ENCODE measurements around the gene C10orf95. TPM values are rescaled to one million over a fixed set of nuclear protein-coding genes. Genes with fewer than 3 reads are reported as not detected.
A peak's percentile ranks its signal among the peaks of the same experiment; 100 is the strongest.

C10orf95 gene
- total RNA-seq, 1 donor from 2014 or later: 5.7 TPM

- Histone ChIP-seq H3K36me3 (peaks cover 8% of the 10 kb centered on the region), H3K27me3 (ENCODE audit: low read depth) (peaks cover 45% of the 10 kb centered on the region), H3K4me3 (peak within 1 kb of the TSS; percentile 88), H3K9me3 (no peaks in the 10 kb centered on the region), H3K27ac (no peak within 1 kb of the TSS), H3K4me1 (peaks cover 35% of the 10 kb centered on the region)
- no peak for TF ChIP-seq CTCF (IDR thresholded peaks at IDR 0.05)
- ATAC-seq: no peak
- no peak for DNase-seq
- intact Hi-C loops (cut with DNase I): no loop called here
Observed at GRCh38 chr10:102418622-102419268, 32.6 kb downstream of the C10orf95 start, which contains the start of gene PSD. TSS of gene PSD (minus strand) at chr10:102418785. CDS start at chr10:102417038, 1,747 bp downstream.

DNA sequence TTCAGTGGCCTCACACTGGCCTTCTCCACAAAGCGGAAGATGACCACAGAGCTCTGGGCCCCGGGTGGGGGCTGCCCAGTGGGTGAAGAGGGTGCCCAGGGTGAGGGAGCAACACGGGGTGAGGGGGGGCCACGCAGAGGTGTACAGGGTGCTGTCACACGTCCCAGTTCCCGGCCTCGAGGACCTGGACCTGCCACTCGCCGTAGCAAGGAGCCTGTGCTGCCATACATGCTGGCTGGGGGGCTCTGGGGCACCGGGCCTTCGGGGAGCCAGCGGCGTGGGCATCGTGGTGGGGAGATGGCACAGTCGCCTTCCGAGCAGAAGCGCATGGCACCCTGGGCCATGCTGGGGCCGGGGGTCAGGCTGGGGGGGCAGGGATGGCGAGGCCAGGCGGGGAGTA lies 34.6 kb downstream of the C10orf95 start:
- Histone ChIP-seq H3K27me3 (ENCODE audit: low read depth) (peaks cover 60% of the 10 kb centered on the region), H3K9me3 (no peaks in the 10 kb centered on the region), H3K4me1 (peaks cover 19% of the 10 kb centered on the region), H3K27ac (no peak overlapping the region), H3K4me3 (no peak overlapping the region), H3K36me3 (no peaks in the 10 kb centered on the region)
- intact Hi-C loops (cut with DNase I): no loop called here
- DNase-seq: no peak
- TF ChIP-seq CTCF (IDR thresholded peaks at IDR 0.05): no peak
- no peak for ATAC-seq

DNA sequence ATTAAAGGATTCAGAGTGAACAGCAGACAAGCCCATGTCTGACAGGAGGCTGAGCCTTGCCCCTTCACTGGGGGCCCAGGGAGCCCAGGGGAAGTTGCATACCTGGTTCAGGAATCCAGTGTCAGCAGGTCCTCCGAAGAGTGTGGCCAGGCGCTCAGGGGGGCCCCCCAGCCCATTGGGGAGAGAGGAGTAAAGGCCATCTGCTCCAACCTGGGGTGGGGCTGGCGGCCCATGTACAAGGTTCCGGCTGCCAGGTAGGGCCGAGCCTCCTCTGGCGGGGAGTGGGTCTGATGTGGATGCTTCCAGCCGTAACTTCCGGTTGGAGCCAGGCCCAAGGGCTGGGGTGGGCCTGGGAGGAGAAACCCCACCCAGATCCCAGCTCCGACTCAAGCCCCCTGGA lies 35.1 kb downstream of the C10orf95 start:
- TF ChIP-seq CTCF (IDR thresholded peaks at IDR 0.05): no peak
- Histone ChIP-seq H3K36me3 (no peaks in the 10 kb centered on the region), H3K27me3 (ENCODE audit: low read depth) (peaks cover 64% of the 10 kb centered on the region), H3K4me3 (no peak overlapping the region), H3K9me3 (no peaks in the 10 kb centered on the region), H3K4me1 (peaks cover 19% of the 10 kb centered on the region), H3K27ac (no peak overlapping the region)
- intact Hi-C loops (cut with DNase I): no loop called here
- DNase-seq (no peak), ATAC-seq (no peak)

GRCh38 chr10:102414749-102415148 lies 36.6 kb downstream of the C10orf95 start:
- Histone ChIP-seq H3K9me3 (no peaks in the 10 kb centered on the region), H3K4me3 (no peak overlapping the region), H3K36me3 (no peaks in the 10 kb centered on the region), H3K4me1 (peaks cover 18% of the 10 kb centered on the region), H3K27me3 (ENCODE audit: low read depth) (peaks cover 79% of the 10 kb centered on the region), H3K27ac (no peak overlapping the region)
- no peak for TF ChIP-seq CTCF (IDR thresholded peaks at IDR 0.05)
- intact Hi-C loops (cut with DNase I): no loop called here
- ATAC-seq (no peak), DNase-seq (no peak)

DNA sequence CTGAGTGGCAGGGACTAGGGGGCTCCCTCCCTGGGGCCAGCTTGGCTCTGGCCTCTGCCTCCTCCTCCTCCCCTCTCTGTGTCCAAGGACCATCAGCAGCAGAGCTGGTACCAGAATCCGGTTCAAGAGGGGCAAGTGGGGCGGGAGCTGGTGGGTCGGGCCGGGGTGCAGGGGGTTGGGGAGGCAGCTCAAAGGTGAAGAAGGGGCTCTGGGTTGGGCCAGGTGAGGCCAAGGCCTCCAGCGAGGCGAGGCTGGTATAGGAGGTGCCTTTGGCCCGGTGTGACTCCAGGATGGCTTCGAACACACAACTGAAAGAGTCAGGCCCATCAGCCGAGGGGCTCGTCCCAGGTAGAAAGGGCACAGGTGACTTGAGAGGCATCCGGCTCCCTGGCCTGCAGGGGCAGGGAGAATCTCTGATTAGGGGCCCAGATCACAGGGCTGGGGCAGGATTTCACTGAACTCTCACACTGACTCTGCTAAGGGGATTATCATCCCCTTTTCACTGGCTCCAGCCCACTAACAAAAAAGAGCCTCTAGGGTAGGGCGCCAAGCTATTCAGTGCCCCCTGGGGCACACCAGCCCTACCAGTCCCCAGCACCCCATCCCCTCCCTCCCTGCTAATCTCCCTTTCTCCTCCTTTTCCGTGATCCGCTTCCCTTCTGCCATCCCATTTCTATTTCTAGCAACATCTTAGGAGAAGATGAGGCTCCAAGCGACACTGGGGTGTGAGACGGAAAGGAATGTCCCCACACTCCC lies 37.4 kb downstream of the C10orf95 start:
- Histone ChIP-seq H3K4me1 (peaks cover 16% of the 10 kb centered on the region), H3K9me3 (no peaks in the 10 kb centered on the region), H3K27me3 (ENCODE audit: low read depth) (peaks cover 86% of the 10 kb centered on the region), H3K36me3 (no peaks in the 10 kb centered on the region), H3K27ac (no peak overlapping the region), H3K4me3 (no peak overlapping the region)
- no peak for TF ChIP-seq CTCF (IDR thresholded peaks at IDR 0.05)
- intact Hi-C loops (cut with DNase I): no loop called here
- DNase-seq (no peak), ATAC-seq (no peak)

All from lower lobe of right lung (tissue), 2 donors.